HG02642 (cell line): ENCODE measurements around the gene HOXA9.

Source experiments
- ATAC-seq: cut with Tn5 transposase; IDR thresholded peaks from one replicate; pipeline ENCODE4 v1.9.1; 2021; ENCODE audit warnings: mild to moderate bottlenecking; ENCODE audit not compliant: unreplicated experiment, poor library complexity

Gene HOXA9

GRCh38 chr7:27179030-27179429 is 13.7 kb upstream of the HOXA9 start:
- ATAC-seq = no peak

DNA sequence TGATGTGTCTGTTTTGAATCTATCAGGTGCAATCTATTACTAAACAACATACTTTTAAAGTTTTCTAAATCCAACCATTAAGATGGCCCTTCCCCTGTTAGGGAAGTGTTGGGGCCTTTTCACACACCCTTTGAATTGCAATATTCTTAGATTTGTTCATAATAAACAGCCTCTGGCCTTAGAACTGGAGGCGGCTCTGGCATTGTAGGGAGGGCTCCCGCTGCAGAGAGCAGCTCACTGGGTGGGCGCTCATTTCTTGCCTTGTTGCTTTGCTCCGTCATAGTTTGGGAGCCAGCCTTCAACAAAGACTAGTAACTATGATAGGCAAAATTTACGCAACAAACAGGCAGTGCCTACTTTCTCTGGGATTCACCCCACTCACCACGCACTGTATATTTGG is 13.0 kb upstream of the HOXA9 start:
- no peak for ATAC-seq

- no peak for ATAC-seq
Measured at GRCh38 chr7:27177795-27178320, 12.5 kb upstream of the HOXA9 start.

DNA sequence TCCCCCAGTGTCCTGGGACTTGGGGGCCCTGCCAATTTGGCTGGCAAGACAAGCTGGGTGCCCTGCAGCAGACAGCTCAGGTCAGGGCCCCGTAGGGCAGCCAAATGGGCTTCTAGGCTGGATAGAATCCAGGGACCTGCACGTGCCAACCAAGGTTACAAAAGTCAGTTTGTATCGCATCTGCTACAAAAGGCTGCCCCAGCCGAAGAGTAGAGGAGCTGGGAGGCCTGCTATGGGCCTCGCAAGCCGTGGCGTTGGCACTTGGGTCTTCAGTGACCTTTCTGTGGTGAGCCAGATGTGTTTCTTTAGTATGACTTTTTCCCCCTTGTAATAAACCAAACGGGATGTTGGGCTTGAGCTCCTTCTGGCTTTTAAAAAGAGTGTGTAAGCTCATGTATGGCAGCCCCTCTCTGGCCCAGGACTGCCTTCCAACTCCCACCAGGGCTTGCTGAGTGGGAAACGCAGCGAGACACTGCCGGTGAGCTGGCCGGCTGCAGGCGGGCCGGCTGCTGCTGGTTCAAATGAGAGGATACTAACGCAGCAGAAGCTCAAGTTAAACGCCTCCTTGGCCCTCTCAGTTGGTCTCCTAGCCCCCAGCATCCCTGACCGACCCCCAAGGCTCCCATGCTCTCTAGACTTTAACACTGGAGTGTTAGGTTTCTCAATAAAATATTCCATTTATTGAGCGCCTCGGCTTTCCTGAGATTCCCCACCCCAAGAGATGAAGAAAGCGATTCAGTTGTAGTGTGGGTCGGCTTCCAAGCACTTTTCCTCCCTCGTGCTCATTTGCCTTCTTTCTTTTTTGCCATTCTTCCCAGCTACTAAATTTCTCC is 11.8 kb upstream of the HOXA9 start:
- no peak for ATAC-seq

GRCh38 chr7:27176524-27176845 is 11.1 kb upstream of the HOXA9 start:
- ATAC-seq = no peak

- ATAC-seq = no peak
Measured at GRCh38 chr7:27175626-27176523, 10.5 kb upstream of the HOXA9 start.

DNA sequence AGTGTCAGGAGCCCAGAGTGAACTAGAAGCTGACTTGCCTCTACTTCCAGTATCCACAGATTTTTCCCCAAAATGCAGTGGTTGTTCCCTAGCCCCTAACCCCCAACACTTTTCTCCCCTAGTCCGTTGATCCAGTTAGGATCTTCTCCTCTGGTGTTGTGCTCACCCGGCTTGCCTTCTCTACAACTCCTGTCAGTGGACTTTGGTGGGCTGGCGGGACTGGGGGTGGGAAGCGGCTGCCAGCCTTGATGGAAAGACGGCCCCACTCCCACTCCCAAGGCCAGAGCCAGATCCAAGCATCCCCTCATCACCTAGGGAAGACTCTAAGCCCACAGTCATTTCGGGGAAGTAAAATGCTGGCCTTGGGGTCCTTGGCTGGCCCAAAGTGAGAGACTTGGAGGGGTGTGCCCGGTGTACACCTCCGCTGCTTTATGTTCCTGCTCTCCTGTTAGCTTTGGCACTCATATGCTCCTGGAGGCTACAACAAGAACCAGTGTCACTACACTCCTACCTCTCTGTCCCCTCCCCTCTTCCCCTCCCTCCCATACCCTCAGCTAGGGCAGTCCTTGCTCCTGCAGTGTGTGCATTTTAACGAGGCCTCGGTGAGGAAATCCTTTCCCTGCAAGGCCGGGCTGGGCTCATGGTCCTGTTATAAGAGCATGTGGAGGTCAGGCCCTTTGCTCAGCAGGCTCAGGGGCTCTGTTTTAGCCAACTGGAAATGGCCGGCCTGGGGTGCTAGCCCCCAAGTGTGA is 9.7 kb upstream of the HOXA9 start:
- no peak for ATAC-seq

DNA sequence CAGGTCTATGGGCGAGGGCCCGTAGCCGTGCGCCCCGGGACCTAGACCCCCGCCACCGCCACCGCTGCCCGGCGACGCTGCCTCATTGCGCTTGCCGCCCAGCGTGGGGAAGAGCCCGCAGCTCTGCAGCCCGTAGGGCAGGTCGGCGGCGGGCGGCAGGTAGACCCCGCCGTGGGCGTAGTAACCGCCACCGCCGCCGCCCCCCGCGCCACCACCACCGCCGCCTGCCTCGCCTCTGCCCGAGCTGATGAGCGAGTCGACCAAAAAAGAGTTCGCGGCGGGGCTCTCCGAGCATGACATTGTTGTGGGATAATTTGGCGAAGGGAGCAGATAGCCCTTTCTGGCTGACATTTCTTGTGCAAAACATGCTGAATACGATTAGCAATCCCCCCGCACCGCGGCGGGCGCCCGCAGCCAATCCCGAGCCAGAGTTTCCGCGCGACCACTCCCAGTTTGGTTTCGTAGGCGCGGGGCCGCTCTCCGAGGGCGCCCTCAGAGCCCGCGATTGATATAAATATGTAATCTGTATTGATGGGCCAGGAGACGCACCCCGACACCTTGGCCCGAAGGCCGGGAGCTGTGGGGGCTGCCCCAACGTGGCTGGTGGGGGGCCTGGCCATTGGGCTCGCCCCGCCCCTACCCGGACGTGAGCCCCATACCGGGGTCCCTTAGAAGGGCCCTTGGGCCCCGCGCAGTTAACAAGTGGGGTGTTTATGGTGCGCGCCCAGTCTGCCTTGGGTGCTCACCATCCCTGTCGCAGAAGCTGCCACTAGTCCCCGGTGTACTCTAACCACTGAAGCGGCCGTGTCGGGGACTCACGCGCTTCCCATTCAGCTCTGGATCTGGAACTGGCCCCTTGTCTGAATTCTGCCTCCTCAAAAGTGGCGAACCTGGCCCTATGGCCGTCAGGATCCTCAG is 8.9 kb upstream of the HOXA9 start, which contains the start of gene HOXA10:
HOXA10 (minus strand) TSS at position 365 of the 918 bp plus-strand sequence; CDS start at position 351, 14 bp downstream.
- ATAC-seq = no peak

DNA sequence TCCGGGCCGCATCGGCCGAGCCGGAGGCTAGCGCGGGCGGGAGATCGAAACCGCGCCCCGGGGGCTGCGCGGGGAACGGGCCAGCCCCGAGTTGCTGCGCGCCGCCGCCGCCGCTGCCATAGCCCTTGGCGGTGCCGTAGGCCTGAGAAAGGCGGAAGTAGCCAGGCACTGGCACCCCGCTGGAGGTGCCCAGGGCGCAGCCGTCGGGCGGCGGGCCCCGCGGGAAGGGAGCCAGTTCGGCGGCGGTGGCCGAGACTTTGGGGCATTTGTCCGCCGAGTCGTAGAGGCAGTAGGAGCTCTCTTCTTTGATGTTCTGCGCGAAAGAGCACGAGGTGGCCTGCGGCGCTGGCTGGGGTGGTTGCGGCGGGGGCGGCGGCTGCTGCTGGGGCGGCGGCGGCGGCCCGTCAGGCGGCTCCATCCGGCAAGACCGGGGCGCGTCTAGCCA is 8.2 kb upstream of the HOXA9 start:
- ATAC-seq = no peak

- no peak for ATAC-seq
Measured at GRCh38 chr7:27172823-27173510, 7.6 kb upstream of the HOXA9 start.

- no peak for ATAC-seq
Measured at GRCh38 chr7:27172315-27172774, 7.0 kb upstream of the HOXA9 start.

DNA sequence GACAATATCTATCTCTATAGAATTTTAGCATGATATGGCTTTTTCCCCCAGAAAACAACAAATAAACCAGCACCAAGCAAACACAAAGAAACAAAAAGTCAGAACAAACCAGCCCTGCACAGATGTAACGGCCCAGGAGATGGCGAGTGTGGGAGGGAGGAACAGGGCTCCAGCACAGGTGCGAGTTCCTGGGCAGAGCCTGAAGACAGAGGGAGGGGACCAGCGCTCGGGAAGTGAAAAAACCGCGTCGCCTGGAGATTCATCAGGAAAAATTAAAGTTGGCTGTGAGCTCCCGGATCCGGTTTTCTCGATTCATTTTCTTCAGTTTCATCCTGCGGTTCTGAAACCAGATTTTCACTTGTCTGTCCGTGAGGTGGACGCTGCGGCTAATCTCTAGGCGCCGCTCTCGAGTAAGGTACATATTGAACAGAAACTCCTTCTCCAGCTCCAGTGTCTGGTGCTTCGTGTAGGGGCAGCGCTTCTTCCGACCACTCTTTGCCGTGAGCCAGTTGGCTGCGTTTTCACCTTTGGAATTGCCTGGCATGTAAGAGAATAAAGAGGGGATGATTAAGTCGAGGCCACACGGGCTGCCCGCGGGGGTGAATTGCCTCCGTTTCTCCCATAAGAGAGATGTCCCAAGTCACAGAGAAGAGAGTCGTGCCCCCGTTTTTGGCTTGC is 6.4 kb upstream of the HOXA9 start:
- no peak for ATAC-seq

- no peak for ATAC-seq
Measured at GRCh38 chr7:27171325-27171636, 5.9 kb upstream of the HOXA9 start.

- no peak for ATAC-seq
Measured at GRCh38 chr7:27170426-27171324, 5.3 kb upstream of the HOXA9 start.

DNA sequence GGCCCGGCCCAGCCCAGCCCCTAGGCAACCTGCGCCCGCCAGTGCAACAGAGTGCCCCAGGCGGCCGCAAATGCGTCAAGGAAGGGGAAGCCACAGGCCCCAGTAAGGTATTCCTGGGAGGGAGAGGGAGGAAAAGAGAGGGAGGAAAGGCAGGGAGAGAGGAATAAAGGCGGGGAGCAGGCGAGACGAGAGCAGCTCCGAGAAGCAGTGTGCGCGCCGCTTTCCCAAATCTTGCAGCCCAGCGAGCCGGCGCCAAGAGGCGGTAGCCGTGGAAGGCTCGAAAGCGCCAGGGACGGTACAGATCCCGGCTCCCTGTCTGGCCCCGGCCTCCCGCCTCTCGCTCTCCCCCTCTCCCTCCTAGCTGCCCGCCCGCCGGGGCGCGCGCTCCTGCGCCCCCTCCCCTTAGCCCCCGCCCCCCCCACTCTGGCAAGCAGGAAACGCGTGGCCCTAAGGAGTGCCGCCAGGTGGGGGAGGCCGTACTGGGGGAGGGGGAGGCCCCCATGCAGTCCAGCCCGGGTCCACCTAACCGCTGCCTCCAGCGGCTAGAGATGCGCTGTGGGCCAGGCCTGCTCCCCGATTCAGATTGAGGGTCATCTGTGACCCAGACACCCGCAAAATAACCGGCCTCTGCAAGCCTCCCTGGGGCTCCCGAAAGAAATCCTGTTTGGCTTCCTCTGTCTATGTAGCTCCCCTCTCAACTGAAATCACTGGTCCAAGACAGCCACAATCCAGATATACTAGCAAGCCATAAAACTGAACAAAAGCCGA is 4.5 kb upstream of the HOXA9 start:
- ATAC-seq = no peak

- no peak for ATAC-seq
Measured at GRCh38 chr7:27168265-27168947, 3.1 kb upstream of the HOXA9 start.
